ENCODE results near the gene OTX1.

The OTX1 gene

DNA sequence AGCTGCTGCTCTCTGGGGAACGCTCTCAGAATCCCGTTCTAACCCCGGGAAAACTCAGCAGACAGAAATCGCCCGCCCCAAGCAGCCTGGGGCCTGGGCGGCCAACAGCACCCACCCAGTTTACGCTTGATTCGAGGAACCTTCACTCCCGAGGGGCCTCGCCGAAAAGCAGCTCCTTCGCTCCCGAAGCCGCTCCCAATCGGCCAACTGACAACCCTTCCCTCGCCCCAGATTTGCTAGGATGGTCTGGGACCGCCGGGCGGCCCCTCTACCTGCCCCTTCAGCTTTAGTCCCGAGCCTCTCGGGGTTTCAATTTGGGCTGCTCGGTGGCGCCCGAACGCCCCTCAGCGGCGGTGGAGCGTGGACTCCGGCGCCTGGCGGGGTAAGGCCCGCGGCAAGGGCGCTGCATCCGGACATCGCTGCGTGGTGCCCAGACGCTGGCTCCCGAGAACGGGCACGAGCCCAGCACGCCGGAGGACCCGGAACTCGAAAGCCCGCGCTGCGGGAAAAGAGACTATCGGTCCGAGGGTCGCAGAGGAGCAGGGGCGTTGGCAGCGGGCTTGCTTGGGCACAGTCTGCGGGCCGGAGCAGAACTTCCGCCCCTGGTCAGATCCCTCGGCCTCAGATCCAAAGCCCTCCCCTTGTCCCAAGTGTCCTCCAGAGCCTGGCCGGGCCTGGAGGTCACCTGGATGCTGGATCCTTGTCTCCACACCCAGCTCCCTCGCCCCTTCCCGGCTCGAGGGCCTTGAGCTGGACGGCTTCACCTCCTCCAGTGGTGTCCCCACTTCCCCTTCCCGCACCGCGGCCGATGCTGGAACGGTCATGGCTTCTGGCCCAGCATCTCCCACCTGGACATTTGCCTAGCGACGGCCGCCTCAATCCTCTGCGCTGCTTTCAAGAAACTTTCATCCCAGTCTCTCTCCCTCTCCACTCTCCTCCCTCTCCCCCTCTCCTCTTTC is 3.0 kb upstream of the OTX1 start:
- DNase-seq: peak; percentile 80

DNA sequence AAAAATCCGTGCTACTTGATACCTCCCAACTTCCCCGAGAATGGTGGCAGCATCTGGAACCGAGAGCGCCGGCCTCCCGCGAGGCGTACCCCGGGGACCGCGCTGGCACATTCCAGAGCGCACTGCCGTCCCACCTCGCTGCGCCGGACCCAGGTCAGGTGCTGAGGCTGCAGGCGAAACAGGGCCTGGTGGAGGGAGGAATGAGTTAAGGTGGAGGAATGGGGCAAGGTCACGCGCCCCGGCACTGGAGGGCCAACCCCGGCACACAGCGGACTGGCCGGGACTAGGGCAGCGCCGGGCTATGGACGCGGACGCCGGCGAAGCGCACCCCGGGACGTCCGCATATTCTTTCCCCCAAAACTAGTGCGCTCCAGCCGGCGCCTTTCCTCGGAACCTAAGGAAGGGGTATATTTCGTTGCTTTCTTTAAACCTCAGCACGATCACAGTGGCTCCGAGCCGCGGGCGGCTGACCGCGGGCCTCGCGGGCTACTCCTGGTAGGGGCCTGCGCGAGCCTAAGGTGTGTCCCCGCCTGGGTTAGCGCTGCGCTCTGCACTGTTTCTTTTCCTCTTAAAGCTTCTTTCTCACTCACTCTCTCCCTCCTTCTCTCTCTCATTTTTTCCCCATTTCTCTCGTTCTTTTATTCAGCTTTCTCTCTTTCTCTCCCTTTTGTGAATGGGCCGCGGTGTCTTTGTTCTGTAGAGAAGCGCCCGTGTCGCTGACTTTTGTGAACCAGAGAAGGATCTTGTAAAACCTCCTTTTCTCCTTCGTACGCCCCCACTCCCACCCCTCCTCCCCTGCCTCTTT is 2.1 kb upstream of the OTX1 start:
- DNase-seq: peak; percentile 90

DNA sequence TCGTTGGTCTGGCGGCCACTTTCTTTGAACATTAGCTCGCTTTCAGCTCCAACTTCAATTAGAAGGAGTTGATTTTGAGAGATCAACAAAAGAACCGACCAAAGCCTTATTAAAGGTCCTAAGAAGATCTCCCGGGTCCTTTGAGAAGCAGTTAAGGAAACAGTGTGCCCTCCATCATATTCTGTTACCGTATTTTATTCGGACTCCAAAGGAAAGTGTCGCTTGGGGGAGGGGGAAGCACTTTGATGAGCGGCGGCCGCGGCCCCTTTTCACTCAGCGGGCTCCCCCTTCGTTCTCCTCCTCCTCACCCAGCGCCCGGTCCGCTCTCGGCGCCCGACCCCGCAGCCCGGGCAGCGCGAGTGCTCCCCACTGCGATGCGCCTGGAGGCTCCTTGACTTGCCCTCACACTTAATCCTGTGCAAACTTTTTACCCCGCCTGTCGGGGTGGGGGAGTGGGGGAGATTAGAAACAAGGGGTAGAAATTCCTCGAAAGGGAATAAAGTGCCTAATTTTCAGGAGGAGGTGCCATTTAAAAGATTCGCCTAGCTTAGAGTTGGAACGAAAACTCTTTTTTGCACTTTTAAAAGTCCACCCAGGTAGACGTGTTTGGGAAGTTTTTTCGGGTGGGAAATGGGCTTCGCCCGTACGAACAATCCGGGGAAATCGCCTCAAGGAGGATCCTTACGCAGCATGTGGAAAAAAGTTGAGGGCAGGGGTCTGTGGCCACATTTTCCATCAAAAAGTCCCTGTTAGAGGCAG is 1.2 kb upstream of the OTX1 start:
- peak; percentile 72 for DNase-seq

DNA sequence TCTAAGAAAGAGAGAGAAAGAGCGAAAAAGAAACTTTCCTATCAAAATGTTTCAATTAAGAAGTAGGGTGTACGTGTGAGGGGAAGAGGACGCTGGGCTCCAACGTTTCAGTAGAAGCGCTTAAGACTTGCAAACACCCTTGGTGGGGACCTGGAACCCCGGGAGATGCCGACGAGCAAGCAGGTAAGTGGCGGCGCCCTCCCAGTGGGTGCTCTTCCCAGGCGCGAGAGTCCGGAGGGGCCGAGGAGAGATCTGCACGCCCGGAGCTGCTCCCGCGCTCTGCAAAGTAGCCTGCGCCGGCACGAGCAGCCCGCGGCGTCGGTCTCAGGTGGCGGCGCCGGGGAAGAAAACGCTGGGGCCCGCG is 678 bp upstream of the OTX1 start:
- peak; percentile 84 for DNase-seq

DNA sequence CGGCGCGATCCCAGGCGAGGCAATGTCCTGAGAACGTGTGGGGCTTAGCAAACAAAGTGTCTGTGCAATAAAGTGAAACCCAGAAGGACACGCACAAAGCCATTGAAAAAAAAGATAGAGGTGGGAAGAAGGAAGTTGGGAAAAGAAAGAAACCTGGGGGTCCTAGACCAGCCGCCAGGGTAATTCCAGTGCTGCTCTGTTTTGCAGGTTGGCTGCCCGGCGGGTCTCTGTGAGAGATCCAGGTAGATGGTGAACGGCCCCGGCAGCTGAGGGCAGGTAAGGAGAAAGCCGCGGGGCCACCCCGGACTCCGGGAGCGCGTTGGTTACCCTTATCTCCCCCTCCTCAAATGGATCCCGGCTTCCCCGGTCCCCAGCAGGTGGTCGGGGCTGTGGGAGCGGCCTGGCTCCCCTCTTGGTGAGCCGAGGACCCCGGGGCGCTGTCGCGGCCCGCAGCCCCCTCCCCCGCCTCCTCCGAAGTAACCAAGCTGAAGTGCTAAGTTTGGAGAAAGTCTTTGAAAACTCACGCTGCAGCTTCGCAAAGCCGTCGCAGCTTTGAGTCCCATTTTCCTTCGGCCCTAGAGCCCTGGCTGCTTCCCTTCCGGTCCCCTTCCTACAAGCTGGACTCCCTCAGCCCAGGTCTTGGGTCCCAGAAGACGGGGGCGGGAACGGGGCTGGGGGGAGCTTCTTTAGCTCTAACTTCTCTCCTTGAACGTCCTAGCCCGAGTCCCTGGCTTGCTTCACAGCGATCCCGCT is 588 bp downstream of the OTX1 start:
- peak; percentile 75 for DNase-seq

DNA sequence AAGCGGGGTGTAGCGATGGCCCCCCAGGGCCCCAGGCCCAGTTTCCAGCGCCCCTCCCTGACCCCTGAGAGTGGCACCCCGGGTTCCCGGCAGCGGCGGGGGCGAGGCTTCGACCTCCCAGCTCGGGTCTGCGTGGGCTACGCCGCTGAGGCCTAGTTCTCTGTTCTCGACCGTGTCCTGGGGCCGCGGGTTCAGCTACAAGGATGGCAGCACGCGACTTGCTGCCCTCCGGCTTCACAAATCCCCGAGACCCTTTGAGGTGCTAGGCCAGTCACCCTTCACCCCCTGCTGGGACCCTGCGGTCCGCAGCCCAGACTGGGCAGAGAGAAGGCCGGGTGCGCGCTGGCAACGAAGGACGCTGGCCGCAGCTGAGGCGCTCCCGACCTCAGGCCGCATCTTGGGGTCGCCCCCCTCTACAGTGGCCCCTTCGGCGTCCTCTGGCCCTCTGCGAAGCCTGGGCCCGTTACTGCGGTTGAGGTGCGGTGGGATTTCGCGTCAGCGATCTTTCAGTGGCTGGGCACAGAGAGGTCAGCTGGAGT is 1.2 kb downstream of the OTX1 start:
- peak; percentile 57 for DNase-seq

DNA sequence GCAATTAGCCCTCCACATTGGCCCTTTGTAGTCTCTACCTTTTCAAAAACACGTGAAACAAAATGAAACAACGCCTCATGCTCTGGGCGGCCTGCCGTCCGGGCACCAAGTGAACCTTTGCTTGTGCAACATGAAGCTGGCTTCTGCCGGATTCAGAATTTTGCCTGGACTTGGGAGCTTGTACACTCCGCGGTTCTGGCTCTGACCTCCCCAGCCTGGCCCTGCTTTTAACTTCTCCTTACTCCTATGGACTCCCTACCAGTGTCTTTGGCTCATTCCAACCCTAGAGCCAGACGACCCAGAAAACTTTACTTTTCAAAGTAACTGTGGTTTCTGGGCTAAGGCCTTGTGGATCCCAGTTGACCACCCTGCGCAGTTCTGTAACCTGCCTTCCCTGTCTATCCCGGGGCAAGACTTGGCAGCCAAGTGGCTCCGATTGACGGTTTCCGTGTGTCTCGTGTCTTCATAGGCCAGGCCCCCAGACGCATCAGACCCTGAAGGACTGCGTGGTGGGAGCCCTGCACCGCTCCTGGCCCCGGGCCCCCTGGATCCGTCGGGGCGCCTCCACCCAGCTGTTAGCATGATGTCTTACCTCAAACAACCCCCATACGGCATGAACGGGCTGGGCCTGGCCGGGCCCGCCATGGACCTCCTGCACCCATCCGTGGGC is 1.9 kb downstream of the OTX1 start:
- DNase-seq: peak; percentile 57

DNA sequence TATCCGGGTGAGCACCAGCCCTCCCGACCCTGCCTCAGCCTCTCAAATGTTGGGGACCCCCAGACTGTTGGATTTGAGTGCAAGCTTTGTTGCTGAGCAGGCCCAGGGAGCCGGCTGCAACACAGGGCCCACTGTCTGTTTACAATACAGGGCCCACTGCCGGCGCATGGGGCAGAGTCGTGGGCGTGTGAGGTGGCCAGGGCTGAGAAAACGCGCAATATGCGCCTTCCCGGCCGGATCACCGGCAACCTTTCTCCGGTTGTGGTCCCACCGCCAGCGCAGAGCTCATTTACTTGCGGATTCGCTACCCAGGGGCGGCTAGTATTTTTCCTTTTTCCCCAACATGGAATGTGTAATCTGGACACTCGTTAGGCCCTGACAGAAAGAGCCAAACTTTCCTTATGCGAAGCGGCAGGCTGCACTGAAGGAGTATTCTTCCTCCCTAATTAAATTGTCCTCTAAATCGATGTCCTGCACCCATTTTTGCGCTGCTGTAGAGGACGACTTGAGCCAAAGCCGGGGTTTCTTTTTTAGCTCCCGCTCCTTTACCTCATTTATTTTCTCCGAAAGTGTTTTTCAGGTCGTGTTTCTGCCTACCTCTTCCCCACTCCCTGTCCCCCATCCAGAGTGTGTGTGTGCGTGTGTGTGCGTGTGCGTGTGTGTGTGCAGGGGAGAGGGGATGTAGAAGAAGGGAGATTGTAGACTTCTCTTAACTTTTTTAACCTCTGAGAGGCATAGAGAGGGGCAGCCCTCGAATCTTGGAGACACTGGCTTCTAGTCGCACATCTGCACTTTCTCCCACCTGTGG is 2.7 kb downstream of the OTX1 start:
- peak; percentile 64 for DNase-seq

DNA sequence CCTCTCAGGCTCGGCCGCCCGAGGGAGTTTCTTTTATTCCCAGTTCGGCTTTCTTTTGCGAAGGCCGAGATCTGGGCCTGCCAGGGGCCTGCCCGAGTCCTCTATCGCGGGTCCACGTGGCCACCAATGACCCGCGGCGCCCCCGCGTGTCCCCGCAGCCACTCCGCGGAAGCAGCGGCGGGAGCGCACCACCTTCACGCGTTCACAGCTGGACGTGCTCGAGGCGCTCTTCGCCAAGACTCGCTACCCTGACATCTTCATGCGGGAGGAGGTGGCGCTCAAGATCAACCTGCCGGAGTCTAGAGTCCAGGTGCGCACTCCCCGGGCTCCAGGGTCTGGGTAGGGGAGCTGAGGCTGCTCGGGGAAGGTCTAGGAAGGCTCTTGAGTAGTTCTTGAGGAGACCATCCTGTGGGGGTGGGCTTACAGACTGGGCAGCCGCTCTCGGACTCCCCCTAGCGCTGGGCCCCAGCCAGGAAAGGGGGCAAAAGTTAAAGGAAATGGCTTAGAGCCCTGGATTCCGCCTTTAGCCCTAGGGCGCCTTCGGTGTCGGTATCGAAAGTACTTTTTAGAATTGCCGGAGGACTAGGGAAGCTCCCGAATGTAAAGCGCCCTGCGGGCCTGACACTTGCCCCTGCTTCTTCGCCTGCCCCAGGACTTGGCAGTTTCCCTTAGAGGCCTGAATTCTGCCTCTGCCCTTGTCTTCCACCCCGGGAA is 3.4 kb downstream of the OTX1 start:
- DNase-seq: peak; percentile 63

DNA sequence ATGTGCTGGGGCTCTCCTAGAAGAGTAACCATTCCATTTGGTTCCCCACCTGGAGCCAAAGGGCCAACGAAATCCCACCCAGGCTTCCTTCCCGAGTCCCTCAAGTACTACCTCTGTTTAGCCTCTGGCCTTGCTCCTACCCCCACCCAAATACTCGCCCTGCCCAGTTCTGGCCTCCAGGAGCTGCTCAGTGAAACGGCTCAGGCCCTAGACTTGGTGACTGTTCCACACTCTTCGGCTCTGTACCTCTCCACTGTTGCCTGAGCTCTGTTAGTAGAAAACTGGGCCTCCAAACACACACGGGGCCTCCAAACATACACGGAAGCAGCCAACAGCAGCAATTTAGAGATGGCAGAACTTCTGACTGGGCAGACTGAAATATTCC is 4.2 kb downstream of the OTX1 start:
- DNase-seq: peak; percentile 42

DNA sequence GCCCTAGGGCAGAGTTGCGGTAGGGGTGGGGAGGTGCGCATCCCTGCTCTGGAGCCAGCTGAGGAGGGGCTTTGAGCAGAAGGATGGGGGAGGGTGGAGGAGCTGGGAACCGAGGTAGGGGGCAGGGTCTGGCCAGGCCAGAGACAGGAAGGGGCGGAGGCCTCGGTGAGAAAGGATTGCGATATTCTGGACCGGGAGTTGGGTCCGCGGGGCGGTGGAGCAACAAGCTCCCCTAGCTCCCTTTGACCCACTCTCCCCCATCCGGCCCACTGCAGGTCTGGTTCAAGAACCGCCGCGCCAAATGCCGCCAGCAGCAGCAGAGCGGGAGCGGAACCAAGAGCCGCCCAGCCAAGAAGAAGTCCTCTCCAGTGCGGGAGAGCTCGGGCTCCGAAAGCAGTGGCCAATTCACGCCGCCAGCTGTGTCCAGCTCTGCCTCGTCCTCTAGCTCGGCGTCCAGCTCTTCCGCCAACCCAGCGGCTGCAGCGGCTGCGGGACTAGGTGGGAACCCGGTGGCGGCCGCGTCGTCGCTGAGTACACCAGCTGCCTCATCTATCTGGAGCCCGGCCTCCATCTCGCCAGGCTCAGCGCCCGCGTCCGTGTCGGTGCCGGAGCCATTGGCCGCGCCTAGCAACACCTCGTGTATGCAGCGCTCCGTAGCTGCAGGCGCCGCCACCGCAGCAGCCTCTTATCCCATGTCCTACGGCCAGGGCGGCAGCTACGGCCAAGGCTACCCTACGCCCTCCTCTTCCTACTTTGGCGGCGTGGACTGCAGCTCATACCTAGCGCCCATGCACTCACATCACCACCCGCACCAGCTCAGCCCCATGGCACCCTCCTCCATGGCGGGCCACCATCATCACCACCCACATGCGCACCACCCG is 4.8 kb downstream of the OTX1 start:
- peak; percentile 71 for DNase-seq

DNA sequence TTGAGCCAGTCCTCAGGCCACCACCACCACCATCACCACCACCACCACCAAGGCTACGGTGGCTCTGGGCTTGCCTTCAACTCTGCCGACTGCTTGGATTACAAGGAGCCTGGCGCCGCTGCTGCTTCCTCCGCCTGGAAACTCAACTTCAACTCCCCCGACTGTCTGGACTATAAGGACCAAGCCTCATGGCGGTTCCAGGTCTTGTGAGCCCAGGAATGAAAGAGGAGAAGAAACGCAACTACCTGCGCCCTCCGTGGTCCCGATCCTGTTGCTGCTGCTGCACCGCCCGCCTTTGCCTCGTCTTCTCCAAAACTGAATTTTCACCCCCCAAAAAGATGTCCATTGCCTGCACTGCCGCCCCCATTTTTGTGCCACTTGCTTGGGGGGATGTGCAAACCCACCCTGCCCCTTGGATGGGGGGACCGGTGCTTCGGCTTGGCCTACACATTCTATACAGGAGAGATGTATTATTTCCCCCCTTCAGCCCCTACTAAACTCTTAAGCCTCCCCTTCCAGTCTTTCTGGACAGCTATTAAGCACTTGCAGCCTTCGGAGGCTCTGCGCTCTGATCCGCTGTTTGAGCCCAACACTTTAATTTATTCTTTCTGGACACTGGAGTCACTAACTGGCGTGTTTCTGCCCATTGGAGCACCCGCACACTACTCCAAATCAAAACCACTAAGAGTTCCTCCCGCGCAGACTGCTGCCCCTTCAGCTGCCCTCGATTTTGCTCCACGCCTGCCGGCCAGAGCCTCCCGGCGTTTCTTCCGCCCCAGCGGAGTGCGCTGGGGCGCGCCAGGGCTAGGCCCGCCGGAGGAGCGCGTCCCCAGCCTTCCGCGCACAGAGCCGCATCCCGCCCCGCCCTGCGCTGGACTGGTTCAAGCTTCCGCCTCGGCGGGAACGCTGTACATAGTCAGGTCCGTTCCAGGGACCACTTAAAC is 5.7 kb downstream of the OTX1 start:
- peak; percentile 75 for DNase-seq

DNA sequence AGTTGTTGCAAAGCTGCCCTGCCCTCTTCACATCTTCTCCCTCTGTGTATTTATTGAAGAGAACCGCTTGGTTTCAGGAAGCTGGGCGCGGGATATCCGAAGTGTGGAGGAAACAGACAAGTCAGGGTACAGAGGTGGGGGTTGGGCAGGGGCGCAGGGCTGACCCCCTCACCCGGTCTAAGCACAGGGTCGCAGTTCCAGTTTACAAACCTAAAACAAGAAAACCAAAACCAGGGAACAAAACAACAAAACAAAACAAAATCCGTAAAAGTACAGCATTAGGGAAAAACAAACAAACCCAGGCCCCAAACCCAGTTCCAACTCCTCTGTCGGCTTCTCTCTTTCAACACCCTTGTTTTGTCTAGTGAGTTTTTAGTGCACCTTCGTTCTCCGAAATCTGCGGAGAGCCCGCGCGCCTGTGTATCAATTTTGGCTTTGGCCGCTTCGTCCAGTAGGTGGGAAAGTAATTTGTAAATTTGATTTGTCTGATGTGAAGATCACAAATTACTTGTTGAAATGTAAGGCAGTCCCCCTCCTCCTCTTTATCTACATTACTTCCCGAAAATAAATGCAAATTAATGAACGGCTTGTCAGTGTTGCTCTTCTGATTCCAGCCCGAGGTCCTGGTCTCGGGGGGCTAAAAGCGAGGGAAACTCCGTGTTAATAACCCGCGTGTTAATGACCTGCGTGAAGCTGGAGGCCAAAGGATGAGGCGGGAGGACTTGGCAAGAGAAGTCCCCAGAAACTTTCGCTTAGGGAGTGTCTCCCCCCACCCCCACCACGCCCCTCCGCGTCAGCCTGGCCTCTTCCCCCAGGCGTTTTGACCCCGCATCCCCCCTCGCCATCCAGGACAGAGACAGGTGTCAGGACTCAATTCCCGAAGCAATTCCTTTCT is 6.9 kb downstream of the OTX1 start:
- DNase-seq: peak; percentile 64

DNA sequence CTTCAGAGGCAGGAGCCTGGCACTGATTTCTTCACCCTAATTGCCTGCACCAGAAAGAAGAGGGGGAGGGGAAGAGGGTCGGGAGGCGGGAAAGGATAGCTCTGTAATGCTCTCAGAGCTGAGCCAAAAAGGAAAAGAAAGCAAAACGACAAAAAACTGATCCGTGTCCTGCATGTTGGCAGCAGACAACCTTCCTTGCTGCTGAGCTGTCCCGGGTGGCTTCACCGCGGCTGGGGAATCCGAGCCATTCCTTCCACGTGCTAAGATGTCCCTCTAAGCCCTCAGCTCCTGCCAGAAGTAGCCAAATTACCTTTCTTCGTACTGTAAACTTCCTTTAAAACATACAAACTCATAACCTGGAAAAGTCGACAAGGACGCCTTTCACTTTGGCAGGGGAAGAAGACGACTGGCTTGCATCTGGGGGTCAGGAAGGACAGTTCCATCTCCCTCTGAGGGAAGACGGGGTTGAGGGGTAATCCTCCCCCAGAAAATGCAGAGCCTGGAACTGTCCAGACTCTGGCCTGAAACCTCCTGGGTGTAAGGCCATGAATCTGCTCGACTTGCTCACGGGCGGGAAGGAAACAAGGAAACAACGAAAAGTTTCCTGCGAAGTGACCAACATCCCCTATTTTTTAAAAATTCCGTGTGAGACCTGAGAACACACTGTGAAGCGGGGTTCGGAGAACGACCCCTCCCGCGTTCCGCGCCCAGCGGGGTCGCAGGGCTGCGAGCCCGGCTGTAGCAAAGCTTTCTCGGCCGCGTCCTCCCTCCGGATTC is 7.7 kb downstream of the OTX1 start:
- DNase-seq: peak; percentile 92

All from right kidney (tissue), 1 donor.